Body of pancreas (tissue), 4 donors: ENCODE results near the gene GALT.

Source experiments
- POLR2A ChIP-seq, 3 donors: fragments of 450-650 bp; IDR thresholded peaks; one replicate each; pipeline ENCODE4 v1.6.1; 2016; ENCODE audit warnings: antibody characterized with exemption in 3 of 3, mild to moderate bottlenecking in 2 of 3
- TF ChIP-seq, protein P1 (sequence below), 7 experiments: fragments of 450-650 bp in 4 of 7; fragments of 200-600 bp in 3 of 7; sonication (generic) in 3 of 7; IDR thresholded peaks; one replicate each; pipeline ENCODE4 v1.5.1; 2016 to 2019; ENCODE audit warnings: antibody characterized with exemption in 7 of 7

DNA sequence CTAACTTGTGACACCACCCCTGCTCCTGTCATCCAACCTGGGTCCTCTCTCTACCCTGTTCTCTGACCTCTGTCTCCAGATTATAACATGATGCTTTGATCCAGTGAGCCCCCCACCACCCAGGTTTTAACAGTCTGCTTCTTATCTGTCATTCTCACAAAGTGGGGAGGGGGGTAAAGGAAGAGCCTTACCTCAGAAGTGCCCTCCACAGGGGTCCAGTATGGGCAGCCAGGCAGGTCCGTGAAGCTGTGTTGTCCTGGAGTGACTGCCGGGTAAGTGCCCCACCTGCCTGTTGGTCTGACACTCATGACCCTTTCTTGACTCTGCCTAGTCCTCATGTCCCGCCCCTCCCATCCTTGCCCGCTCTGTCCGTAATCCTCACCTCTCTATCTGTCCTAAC lies 8.9 kb downstream of the GALT start:
- TF ChIP-seq, protein P1, sequence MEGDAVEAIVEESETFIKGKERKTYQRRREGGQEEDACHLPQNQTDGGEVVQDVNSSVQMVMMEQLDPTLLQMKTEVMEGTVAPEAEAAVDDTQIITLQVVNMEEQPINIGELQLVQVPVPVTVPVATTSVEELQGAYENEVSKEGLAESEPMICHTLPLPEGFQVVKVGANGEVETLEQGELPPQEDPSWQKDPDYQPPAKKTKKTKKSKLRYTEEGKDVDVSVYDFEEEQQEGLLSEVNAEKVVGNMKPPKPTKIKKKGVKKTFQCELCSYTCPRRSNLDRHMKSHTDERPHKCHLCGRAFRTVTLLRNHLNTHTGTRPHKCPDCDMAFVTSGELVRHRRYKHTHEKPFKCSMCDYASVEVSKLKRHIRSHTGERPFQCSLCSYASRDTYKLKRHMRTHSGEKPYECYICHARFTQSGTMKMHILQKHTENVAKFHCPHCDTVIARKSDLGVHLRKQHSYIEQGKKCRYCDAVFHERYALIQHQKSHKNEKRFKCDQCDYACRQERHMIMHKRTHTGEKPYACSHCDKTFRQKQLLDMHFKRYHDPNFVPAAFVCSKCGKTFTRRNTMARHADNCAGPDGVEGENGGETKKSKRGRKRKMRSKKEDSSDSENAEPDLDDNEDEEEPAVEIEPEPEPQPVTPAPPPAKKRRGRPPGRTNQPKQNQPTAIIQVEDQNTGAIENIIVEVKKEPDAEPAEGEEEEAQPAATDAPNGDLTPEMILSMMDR (IDR thresholded peaks at IDR 0.05) = no peak
- no peak for TF ChIP-seq POLR2A (IDR thresholded peaks at IDR 0.05)
